ENCODE results near the gene KLHL6. TPM values are rescaled to one million over a fixed set of nuclear protein-coding genes. Genes with fewer than 3 reads are reported as not detected.

Gene KLHL6
- total RNA-seq, 1 experiment from 2014 or later, result 0.11 TPM

GRCh38 chr3:183536238-183536880 is 19.1 kb downstream of the KLHL6 start (continued):
- TF ChIP-seq SP1 (CRISPR knock-in tag; conservative IDR thresholded peaks at IDR 0.05), result no peak

- no peak overlapping the region for H3K27ac Mint-ChIP-seq
- CTCF ChIA-PET, result interaction anchor here (0.5 to 1.9 kb wide), 5 partner anchors 18 to 233 kb away, joined by 3 to 8 read pairs (median 5); no protein-coding TSS in a partner anchor
- peaks cover 34% of the 10 kb centered on the region for H3K4me1 Mint-ChIP-seq
- no peaks in the 10 kb centered on the region for H3K36me3 Mint-ChIP-seq
- POLR2A ChIA-PET, result interaction anchor here (0.6 to 0.8 kb wide), 2 partner anchors 10 to 101 kb away, joined by 3 to 8 read pairs; no protein-coding TSS in a partner anchor
- no peaks in the 10 kb centered on the region for H3K9me3 Mint-ChIP-seq
- TF ChIP-seq RELA (CRISPR knock-in tag; IDR thresholded peaks at IDR 0.05; ENCODE audit: borderline replicate concordance) (no peak), ZNF121 (CRISPR knock-in tag; IDR thresholded peaks at IDR 0.05) (peak; percentile 77), OVOL2 (CRISPR knock-in tag; IDR thresholded peaks at IDR 0.05; ENCODE audit: borderline replicate concordance) (no peak), GTF2I (CRISPR knock-in tag; conservative IDR thresholded peaks at IDR 0.05) (0 out of 2 replicates have a peak, but pooled peaks have one; percentile 18), ZNF219 (CRISPR knock-in tag; IDR thresholded peaks at IDR 0.05; ENCODE audit: borderline replicate concordance) (no peak)
- peaks cover 96% of the 10 kb centered on the region for H3K27me3 Mint-ChIP-seq (ENCODE audit: low read depth)
- DNase-seq (ENCODE audit: low spot score) (no peak), ATAC-seq (no peak)
- no peak overlapping the region for H3K4me3 Mint-ChIP-seq
These were observed 21.3 kb downstream of the KLHL6 start for GRCh38 chr3:183534249-183534648.

- DNase-seq (ENCODE audit: low spot score) (peak; percentile 28), ATAC-seq (peak; percentile 63)
- 0 out of 2 replicates have a peak, but pooled peaks have one; percentile 1 for TF ChIP-seq ZNF512 (CRISPR knock-in tag; IDR thresholded peaks at IDR 0.05; ENCODE audit: borderline replicate concordance)
- no peak for TF ChIP-seq ERG (CRISPR knock-in tag; IDR thresholded peaks at IDR 0.05)
- TF ChIP-seq GTF2I (CRISPR knock-in tag; conservative IDR thresholded peaks at IDR 0.05), result no peak
- TF ChIP-seq USF2 (CRISPR knock-in tag; IDR thresholded peaks at IDR 0.05), result no peak
- CTCF ChIA-PET, result interaction anchor here (0.5 to 1.9 kb wide), 7 partner anchors 8 to 392 kb away, joined by 3 to 8 read pairs (median 4); no protein-coding TSS in a partner anchor
- Mint-ChIP-seq H3K27me3 (ENCODE audit: low read depth) (peaks cover 96% of the 10 kb centered on the region), H3K27ac (peak overlapping the region; percentile 64), H3K4me3 (peak overlapping the region; percentile 60), H3K4me1 (peaks cover 34% of the 10 kb centered on the region), H3K36me3 (no peaks in the 10 kb centered on the region), H3K9me3 (peaks cover 4% of the 10 kb centered on the region)
- POLR2A ChIA-PET, result interaction anchor here (0.6 to 0.8 kb wide), 3 partner anchors 11 to 101 kb away, joined by 3 to 8 read pairs (median 3); no protein-coding TSS in a partner anchor
These were observed 21.9 kb downstream of the KLHL6 start for GRCh38 chr3:183533412-183534132.

- no peak for DNase-seq (ENCODE audit: low spot score)
- peaks cover 34% of the 10 kb centered on the region for H3K4me1 Mint-ChIP-seq
- peaks cover 9% of the 10 kb centered on the region for H3K9me3 Mint-ChIP-seq
- POLR2A ChIA-PET, result interaction anchor here (0.6 to 0.8 kb wide), 3 partner anchors 14 to 106 kb away, joined by 3 to 5 read pairs (median 4); partner anchors contain the start of gene KLHL24
- H3K27me3 Mint-ChIP-seq (ENCODE audit: low read depth), result peaks cover 96% of the 10 kb centered on the region
- TF ChIP-seq ZNF512 (CRISPR knock-in tag; IDR thresholded peaks at IDR 0.05; ENCODE audit: borderline replicate concordance) (peak; percentile 83; the same call in 1 of the 2 replicates), ZNF263 (CRISPR knock-in tag; IDR thresholded peaks at IDR 0.05; ENCODE audit: low read depth) (no peak), MAX (CRISPR knock-in tag; IDR thresholded peaks at IDR 0.05) (0 out of 2 replicates have a peak, but pooled peaks have one; percentile 43)
- H3K4me3 Mint-ChIP-seq, result peak overlapping the region; percentile 60
- H3K36me3 Mint-ChIP-seq, result no peaks in the 10 kb centered on the region
- peak; percentile 59 for ATAC-seq
- no peak overlapping the region for H3K27ac Mint-ChIP-seq
- CTCF ChIA-PET, result interaction anchor here (0.6 to 1.9 kb wide), 6 partner anchors 9 to 391 kb away, joined by 3 to 8 read pairs (median 4); no protein-coding TSS in a partner anchor
These were observed 22.7 kb downstream of the KLHL6 start for GRCh38 chr3:183532620-183533411.
